DND-41 (cell line): Measurements from ENCODE around the gene CCDC59.

Experiments
- ATAC-seq: fragments of 200-7000 bp; cut with Tn5 transposase; 3 replicates; pipeline ENCODE4 v1.9.1; 2021; ENCODE audit warnings: low read depth; ENCODE audit not compliant: insufficient read depth
- DNase-seq: peaks from one replicate; pipeline ENCODE4 v3.0.0-alpha.2; 2020
- H2AFZ ChIP-seq: 2 replicates; pipeline ENCODE4 v1.6.0; 2012; ENCODE audit warnings: low read depth, low read length
- H3K27ac ChIP-seq: 2 replicates; pipeline ENCODE4 v1.5.1; 2012; ENCODE audit warnings: low read length, inconsistent platforms
- H3K27me3 ChIP-seq: fragments of 200-600 bp; sonication (generic); 2 replicates; pipeline ENCODE4 v1.6.0; 2012; ENCODE audit warnings: low read length, mild to moderate bottlenecking, inconsistent platforms; ENCODE audit not compliant: insufficient read depth, poor library complexity
- H3K36me3 ChIP-seq: 2 replicates; pipeline ENCODE4 v1.5.1; 2012; ENCODE audit warnings: low read length, inconsistent platforms; ENCODE audit not compliant: insufficient read depth
- H3K4me1 ChIP-seq: 2 replicates; pipeline ENCODE4 v1.5.1; 2012; ENCODE audit warnings: mild to moderate bottlenecking, low read length; ENCODE audit not compliant: insufficient read depth
- H3K4me2 ChIP-seq: 2 replicates; pipeline ENCODE4 v1.6.0; 2012; ENCODE audit warnings: mild to moderate bottlenecking, moderate library complexity, low read length, inconsistent platforms; ENCODE audit not compliant: insufficient read depth
- H3K4me3 ChIP-seq, 2 experiments: fragments of 200-600 bp in 1 of 2; shearing (Covaris generic) in 1 of 2; 2 replicates each; pipeline ENCODE4 v1.5.1; 2012 to 2016; ENCODE audit warnings: inconsistent platforms in 2 of 2, low read length in 2 of 2, mild to moderate bottlenecking in 2 of 2, low read depth in 1 of 2, moderate library complexity in 1 of 2
- H3K79me2 ChIP-seq: 2 replicates; pipeline ENCODE4 v1.6.0; 2012; ENCODE audit warnings: low read length, inconsistent platforms; ENCODE audit not compliant: insufficient read depth
- H3K9ac ChIP-seq: 2 replicates; pipeline ENCODE4 v1.6.0; 2012; ENCODE audit warnings: low read depth, mild to moderate bottlenecking, inconsistent platforms, low read length, moderate library complexity
- H3K9me3 ChIP-seq: 2 replicates; pipeline ENCODE4 v1.5.1; 2012; ENCODE audit warnings: low read length, moderate library complexity, mild to moderate bottlenecking, inconsistent platforms; ENCODE audit not compliant: insufficient read depth, severe bottlenecking
- H4K20me1 ChIP-seq: 2 replicates; pipeline ENCODE4 v1.6.0; 2012; ENCODE audit warnings: low read length; ENCODE audit not compliant: insufficient read depth
- EZH2 ChIP-seq: IDR thresholded peaks from 3 replicates; pipeline ENCODE4 v1.6.1; 2012; ENCODE audit warnings: borderline replicate concordance, low read depth, mild to moderate bottlenecking, moderate library complexity, low read length, inconsistent platforms; ENCODE audit not compliant: severe bottlenecking
- TF ChIP-seq, protein P1 (sequence below): IDR thresholded peaks from 2 replicates; pipeline ENCODE4 v1.5.1; 2012; ENCODE audit warnings: borderline replicate concordance, low read length, moderate library complexity, mild to moderate bottlenecking; ENCODE audit not compliant: poor library complexity, severe bottlenecking; ENCODE audit errors: extremely low read depth

CCDC59 gene, protein sequence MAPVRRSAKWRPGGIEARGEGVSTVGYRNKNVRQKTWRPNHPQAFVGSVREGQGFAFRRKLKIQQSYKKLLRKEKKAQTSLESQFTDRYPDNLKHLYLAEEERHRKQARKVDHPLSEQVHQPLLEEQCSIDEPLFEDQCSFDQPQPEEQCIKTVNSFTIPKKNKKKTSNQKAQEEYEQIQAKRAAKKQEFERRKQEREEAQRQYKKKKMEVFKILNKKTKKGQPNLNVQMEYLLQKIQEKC

DNA sequence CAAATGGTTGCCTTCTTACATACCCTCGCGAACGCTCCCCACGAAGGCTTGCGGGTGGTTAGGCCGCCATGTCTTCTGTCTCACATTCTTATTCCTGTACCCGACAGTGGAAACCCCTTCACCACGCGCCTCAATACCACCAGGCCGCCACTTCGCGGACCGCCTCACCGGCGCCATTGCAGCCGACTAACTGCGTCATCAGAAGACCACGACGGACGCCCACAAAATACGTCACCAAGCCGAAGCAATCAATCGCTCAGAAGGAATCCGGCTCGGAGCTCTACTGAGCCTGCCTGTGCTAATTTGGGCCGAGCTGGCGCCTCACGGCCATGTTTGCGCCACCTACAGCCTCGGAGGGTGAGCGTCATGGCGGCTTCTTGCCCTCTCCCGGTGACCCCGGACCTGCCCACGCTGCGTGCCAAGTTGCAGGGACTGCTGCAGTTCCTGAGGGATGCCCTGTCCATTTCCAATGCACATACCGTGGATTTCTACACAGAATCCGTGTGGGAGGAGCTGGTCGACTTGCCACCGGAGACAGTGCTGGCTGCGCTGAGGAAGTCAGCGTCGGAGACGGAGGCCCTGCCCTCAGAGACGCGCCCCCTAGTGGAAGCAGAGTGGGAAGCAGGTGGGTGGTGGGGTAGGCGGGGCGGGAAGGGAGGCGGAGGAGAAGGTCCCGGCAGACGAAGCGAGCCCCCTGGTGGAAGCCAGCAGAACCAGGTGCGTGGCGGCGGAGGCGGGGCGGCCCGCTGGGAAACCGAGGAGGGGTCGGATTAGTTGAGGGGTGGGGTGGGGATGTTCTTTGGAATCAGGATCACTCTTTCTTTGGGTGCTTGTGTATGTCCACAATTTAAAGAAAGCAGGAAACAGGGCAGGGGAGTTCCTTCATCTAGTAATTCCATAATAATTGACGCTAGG is at the start of gene CCDC59, which contains the start of gene METTL25:
TSS of gene CCDC59 (minus strand) at position 188 of the 915 bp plus-strand sequence. CDS start at position 177, 11 bp downstream.
TSS of gene METTL25 (plus strand) at position 330 of the 915 bp plus-strand sequence. CDS start at position 367, 37 bp downstream.
- Histone ChIP-seq H3K27ac (peak within 1 kb of the TSS; percentile 99), H4K20me1 (no peaks in the 10 kb centered on the region), H3K4me1 (peaks cover 37% of the 10 kb centered on the region), H3K4me2 (peak within 1 kb of the TSS; percentile 90), H2AFZ (peak within 1 kb of the TSS; percentile 85), H3K9me3 (no peaks in the 10 kb centered on the region), H3K36me3 (peaks cover 34% of the 10 kb centered on the region), H3K27me3 (no peaks in the 10 kb centered on the region), H3K4me3 (peak within 1 kb of the TSS; percentile 84 to 92), H3K79me2 (peaks cover 48% of the 10 kb centered on the region), H3K9ac (peak within 1 kb of the TSS; percentile 80)
- ATAC-seq (peak; percentile 88), DNase-seq (peak; percentile 95)
- TF ChIP-seq, protein P1, sequence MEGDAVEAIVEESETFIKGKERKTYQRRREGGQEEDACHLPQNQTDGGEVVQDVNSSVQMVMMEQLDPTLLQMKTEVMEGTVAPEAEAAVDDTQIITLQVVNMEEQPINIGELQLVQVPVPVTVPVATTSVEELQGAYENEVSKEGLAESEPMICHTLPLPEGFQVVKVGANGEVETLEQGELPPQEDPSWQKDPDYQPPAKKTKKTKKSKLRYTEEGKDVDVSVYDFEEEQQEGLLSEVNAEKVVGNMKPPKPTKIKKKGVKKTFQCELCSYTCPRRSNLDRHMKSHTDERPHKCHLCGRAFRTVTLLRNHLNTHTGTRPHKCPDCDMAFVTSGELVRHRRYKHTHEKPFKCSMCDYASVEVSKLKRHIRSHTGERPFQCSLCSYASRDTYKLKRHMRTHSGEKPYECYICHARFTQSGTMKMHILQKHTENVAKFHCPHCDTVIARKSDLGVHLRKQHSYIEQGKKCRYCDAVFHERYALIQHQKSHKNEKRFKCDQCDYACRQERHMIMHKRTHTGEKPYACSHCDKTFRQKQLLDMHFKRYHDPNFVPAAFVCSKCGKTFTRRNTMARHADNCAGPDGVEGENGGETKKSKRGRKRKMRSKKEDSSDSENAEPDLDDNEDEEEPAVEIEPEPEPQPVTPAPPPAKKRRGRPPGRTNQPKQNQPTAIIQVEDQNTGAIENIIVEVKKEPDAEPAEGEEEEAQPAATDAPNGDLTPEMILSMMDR: peak; percentile 80
- no peak for TF ChIP-seq EZH2

- TF ChIP-seq EZH2: no peak
- TF ChIP-seq, protein P1: no peak
- Histone ChIP-seq H3K4me2 (no peak overlapping the region), H3K4me1 (no peaks in the 10 kb centered on the region), H4K20me1 (no peaks in the 10 kb centered on the region), H3K79me2 (no peaks in the 10 kb centered on the region), H3K27me3 (no peaks in the 10 kb centered on the region), H3K9ac (no peak overlapping the region), H3K36me3 (no peaks in the 10 kb centered on the region), H3K27ac (no peak overlapping the region), H3K9me3 (no peaks in the 10 kb centered on the region), H3K4me3 (no peak overlapping the region), H2AFZ (no peak overlapping the region)
- no peak for ATAC-seq
- no peak for DNase-seq
These were observed 49.3 kb upstream of the CCDC59 start for GRCh38 chr12:82407481-82407880.

GRCh38 chr12:82406651-82407050 is 48.5 kb upstream of the CCDC59 start:
- no peaks in the 10 kb centered on the region for H3K27me3 ChIP-seq
- no peak overlapping the region for H3K27ac ChIP-seq
- TF ChIP-seq, protein P1: no peak
- TF ChIP-seq EZH2: no peak
- no peaks in the 10 kb centered on the region for H3K4me1 ChIP-seq
- no peak overlapping the region for H3K9ac ChIP-seq
- no peaks in the 10 kb centered on the region for H3K79me2 ChIP-seq
- H3K4me3 ChIP-seq: no peak overlapping the region
- no peaks in the 10 kb centered on the region for H3K9me3 ChIP-seq
- H3K4me2 ChIP-seq: no peak overlapping the region
- no peaks in the 10 kb centered on the region for H4K20me1 ChIP-seq
- ATAC-seq (no peak), DNase-seq (no peak)
- H3K36me3 ChIP-seq: no peaks in the 10 kb centered on the region
- H2AFZ ChIP-seq: no peak overlapping the region
